Left renal pelvis (tissue), 4 donors: Measurements from ENCODE around the gene SMLR1. TPM values are rescaled to one million over a fixed set of nuclear protein-coding genes. Genes with fewer than 3 reads are reported as not detected.

Experiments
- DNase-seq, 4 donors: peaks; one replicate each; pipeline ENCODE4 v3.0.0-alpha.2; 2013; ENCODE audit warnings: low read depth in 4 of 4, low spot score in 3 of 4
- polyA plus RNA-seq, 4 donors: library from polyadenylated mRNA; unstranded; fragments of 120-200 nt; gene quantifications; one replicate each; pipeline ENCODE4 v1.2.1, GENCODE V29; 2013; ENCODE audit not compliant: insufficient read length in 4 of 4

The SMLR1 gene
- polyA plus RNA-seq, 4 donors: 0.46 to 3.3 (median 1.4) TPM

DNA sequence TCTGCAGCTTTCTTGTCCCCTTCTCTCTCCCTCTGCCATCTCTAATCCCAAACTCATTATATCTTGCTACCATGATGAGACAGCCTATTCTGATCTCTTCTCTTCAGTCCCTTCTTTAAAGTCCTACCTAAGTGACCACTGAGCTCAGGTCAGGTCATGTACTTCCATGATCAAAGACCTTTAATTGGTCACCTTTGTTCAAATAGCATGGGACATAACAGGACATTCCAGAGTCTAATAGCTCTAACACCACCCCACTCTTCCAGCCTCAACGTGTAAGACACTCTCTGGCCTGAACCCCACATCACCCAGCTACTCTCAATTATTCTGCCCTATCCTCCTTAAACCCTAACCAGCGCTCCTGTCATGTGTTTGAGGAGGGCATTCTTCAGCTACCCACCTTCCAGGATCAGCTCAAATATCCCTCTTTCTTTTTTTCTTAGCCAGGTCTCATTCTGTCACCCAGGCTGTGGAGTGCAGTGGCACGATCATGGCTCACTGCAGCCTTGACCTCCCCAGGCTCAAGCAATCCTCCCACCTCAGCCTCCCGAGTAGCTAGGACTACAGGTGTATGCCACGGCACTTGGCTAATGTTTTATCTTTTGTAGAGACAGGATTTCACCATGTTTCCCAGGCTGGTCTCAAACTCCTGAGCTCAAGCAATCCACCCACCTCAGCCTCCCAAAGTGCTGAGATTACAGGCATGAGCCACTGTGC lies 2.1 kb upstream of the SMLR1 start:
- DNase-seq: no peak

DNA sequence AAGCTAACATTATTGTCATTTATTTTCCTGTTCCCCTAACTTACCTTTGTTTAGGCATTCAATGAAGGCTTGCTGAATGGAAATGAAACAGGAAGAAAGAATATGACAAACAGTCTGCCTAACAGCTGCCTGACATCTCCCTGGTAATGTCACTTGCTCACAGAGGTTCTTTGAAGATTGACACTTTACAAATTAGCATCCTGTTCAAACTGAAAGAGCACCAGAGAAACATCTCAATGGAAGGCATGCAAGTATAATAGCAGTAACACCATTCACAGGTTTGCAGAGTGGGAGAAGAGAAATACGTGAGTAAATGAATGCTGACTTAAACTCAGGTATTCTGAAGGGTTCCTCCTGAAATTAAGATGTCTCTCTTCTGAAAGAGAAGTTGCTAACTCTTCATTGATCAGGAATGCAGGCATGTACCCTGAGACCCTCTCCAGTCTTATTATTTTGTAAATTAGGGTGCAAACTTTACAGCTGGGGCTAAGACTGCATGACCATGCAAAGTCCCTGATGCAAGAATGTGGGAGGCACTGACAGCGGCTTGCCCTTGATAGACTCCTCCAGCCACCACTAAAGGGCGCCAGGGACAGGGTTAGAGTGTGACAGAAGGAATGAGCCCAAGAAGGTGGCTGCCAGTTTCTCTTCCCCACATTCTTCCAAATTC lies 1.3 kb upstream of the SMLR1 start:
- DNase-seq: no peak

GRCh38 chr6:130826442-130827246 lies 562 bp upstream of the SMLR1 start:
- DNase-seq: no peak

DNA sequence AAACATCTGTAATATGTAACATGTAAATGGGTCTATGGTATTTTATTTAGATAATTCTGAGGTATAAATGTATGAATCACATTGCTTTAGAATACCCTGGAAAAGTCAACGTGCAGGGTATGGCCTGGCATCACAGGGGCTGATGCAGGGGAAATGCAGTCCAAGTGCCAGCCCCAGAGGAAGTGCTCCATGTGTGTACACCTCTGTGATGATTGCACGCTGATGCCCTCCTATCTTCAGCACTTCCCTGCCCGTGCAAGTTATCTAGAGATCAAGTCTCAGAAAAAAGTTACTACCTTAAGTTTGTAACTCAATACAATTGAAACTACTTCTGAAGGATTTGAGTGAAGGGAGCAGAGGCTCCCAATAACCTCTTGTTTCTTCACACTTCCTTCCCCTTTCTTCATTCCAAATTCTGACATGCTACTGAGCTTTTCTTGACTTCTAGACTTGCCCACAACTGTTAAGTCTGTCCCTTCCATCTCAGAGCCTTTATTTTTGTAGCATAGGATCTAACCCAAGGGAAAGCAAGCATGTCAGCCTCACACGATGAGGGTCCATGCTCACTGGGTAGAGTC lies 2.2 kb downstream of the SMLR1 start:
- DNase-seq: no peak

- no peak for DNase-seq
These were observed 4.4 kb downstream of the SMLR1 start for GRCh38 chr6:130831607-130832006.

DNA sequence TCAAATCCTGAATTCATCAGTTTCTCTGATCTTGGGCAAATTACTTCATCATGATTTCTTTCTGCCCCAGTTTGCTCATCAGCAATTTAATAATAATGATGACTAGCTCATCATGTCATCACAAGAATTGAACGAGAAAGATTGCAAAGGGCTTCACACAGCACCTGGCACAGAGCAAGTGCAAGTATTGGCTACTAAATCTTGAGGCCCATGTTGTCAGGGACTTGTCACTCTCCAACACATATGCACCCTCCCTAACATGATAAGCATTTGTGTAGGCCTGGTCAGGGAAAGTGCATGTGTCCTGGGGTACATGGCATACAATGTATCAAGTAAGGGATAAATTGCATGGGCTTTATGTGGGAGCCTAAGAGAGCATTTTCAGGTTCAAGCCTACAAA lies 6.4 kb downstream of the SMLR1 start:
- DNase-seq: no peak

DNA sequence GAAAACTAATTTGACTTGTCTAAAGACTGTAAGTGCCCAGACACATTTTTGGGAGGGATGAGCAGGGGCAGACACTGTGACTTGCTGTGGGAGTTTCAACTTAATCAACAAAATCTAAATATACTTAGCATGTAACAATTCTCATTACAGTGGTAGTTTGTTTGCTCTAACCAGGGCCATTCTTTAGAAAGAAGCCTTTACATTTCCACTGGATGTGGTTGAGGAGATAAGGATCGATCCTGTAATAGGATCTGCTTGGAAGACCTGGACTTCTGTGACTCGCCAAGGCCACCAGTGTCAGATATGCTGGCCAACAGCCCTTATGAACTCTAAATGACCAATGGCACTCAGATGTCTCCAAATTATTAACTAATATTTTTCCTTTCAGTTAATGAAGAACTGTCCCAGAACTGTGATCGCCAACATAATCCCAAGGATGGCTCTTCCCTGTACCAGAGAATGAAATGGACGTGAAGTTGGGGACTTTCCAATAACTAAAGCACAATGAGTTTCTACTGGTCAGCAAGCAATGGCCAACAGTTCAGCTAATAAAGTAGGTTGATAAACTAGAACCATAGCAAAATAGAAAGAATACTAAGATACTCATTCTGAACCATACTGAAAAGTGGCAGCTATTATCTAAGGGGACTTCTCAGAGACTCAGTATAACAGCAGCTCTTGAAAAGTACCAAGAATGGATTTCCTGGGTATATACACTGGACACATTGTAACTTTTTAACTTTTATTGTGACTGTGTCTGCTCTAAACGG lies 7.5 kb downstream of the SMLR1 start:
- DNase-seq: no peak

- DNase-seq: no peak
These were observed 8.9 kb downstream of the SMLR1 start for GRCh38 chr6:130836055-130836640.

DNA sequence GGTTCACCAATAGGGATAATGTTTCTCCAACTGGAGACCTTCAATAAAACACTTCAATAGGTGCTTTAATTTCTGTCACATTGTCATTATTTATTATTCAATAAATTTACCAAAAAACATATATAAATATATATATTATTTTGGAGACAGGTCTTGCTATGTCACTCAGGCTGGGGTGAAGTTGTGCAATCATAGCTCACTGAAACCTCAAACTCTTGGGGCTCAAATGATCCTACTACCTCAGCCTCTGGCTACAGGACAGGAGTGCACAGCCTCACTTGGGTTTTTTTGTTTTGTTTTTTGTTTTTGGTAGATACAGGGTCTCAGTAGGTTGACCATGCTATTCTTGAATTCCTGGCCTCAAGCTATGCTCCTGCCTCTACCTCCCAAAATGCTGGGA lies 9.9 kb downstream of the SMLR1 start:
- no peak for DNase-seq

- DNase-seq: no peak
These were observed 11.1 kb downstream of the SMLR1 start for GRCh38 chr6:130838250-130838860.

- no peak for DNase-seq
These were observed 11.7 kb downstream of the SMLR1 start for GRCh38 chr6:130838951-130839350.

- DNase-seq: no peak
These were observed 12.2 kb downstream of the SMLR1 start for GRCh38 chr6:130839379-130839778.

- DNase-seq: no peak
These were observed 12.8 kb downstream of the SMLR1 start for GRCh38 chr6:130840050-130840449.

DNA sequence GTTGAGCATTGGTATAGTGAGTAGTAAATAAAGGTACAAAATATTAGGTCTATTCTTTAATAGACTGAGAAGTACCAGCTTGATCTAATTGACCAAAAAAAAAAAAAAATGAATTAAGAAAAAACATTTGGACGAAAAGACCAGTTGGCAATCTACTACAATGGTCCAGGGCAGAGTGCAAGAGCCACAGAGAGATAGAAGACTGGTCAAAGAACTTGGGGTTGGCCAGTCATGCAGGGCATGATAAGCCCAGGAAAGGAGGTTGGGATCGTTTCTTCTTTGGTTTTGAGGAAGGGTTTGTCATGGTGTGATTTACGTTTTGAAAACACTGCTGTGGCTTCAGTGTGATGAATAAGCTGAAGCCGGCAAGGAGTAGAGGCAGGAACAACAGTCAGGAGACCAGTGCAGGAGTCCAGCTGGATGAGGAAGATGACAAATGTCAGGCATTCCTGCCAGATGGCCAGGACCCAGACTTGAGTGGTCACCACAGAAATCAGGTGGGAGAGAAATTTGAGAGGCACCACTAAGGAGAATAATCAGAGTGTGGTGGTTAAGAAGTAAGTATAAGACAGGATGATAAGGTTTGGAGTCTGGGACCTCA lies 14.0 kb downstream of the SMLR1 start:
- DNase-seq: no peak

- no peak for DNase-seq
These were observed 16.5 kb downstream of the SMLR1 start for GRCh38 chr6:130843575-130844320.

DNA sequence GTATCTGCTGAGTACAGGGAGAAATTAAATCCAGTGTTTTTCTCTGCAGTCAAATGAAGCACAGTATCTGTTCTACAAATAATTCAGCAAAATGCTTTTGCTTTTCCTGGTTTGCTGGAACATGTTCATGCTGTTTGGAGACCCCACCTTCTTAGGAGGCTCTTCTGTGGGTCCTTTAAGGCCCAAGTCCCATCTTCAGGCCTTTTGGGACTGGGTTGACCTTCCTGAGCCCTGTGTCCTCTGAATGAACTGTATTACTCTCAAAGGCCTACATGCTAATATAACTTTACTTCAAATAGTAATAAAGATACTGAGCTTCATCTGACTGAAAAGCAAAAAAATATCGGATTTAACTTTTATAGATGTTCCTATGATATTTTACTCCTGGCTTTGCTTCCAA lies 19.3 kb downstream of the SMLR1 start:
- DNase-seq: no peak

- DNase-seq: no peak
These were observed 20.1 kb downstream of the SMLR1 start for GRCh38 chr6:130847001-130847910.

- DNase-seq: no peak
These were observed 21.7 kb downstream of the SMLR1 start for GRCh38 chr6:130848945-130849344.
